H54 (cell line): Measurements from ENCODE around the gene MAK.
A peak's percentile ranks its signal among the peaks of the same experiment; 100 is the strongest.

Source experiments
- DNase-seq: peaks from one replicate; pipeline ENCODE4 v3.0.0; 2011; ENCODE audit warnings: low spot score, mixed read lengths; ENCODE audit not compliant: insufficient read length
- FAIRE-seq: peaks from 3 replicates; lab custom pipeline; 2011; peaks lifted over from hg19 to GRCh38; lab: Jason Lieb, UNC
- POLR2A ChIP-seq: IDR thresholded peaks from 2 replicates; pipeline ENCODE4 v1.6.1; 2011; ENCODE audit warnings: low read depth, mild to moderate bottlenecking, low read length

The MAK gene

DNA sequence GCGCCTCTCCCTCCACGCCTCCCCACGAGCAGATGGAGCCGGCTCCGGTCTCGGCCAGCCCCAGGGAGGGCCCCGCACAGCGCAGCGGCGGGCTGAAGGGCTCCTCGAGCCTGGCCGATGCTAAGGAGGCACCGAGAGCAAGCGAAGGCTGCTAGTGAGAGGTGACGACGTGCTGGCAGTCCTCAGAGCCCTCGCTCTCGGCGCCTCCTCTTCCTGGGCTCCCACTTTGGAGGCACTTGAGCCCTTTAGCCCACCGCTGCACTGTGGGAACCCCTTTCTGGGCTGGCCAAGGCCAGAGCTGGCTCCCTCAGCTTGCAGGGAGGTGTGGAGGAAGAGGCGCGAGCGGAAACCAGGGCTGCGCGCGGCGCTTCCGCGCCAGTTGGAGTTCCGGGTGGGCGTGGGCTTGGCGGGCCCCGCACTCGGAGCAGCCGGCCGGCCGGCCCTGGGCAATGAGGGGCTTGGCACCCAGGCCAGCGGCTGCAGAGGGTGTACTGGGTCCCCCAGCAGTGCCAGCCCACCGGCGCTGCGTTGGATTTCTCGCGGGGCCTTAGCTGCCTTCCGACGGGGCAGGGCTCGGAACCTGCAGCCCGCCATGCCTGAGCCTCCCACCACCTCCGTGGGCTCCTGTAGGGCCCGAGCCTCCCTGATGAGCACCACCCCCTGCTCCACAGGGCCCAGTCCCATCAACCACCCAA, 117.9 kb downstream of the MAK start:
- no peak for DNase-seq
- FAIRE-seq: no peak
- peak; percentile 44; the same call in 1 of the 2 replicates for TF ChIP-seq POLR2A

GRCh38 chr6:10719964-10720264, 118.4 kb downstream of the MAK start:
- TF ChIP-seq POLR2A: no peak
- no peak for DNase-seq
- no peak for FAIRE-seq

DNA sequence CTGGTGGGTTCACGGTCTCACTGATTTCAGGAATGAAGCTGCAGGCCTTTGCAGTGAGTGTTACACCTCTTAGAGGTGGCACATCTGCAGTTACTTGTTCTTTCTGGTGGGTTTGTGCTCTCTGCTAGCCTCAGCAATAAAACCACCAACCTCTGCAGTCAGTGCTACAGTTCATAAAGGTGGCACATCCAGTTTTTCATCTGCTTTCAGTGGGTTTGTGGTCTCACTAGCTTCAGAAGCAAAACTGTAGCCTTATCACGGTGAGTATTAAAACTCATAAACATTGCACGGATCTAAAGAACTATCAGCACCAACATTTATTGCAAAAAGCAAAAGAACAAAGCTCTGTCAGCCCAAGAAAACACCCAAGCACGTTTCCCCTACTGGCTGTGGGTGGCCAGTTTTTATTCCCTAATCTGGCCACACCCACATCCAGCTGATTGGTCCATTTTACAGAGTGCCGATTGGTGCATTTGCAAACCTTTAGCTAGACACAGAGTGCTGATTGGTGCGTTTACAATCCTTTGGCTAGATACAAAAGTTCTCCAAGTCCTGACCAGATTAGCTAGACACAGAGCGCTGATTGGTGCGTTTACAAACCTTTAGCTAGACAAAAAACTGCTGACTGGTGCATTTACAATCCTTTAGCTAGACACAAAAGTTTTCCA, 118.9 kb downstream of the MAK start:
- TF ChIP-seq POLR2A: no peak
- FAIRE-seq: no peak
- no peak for DNase-seq

DNA sequence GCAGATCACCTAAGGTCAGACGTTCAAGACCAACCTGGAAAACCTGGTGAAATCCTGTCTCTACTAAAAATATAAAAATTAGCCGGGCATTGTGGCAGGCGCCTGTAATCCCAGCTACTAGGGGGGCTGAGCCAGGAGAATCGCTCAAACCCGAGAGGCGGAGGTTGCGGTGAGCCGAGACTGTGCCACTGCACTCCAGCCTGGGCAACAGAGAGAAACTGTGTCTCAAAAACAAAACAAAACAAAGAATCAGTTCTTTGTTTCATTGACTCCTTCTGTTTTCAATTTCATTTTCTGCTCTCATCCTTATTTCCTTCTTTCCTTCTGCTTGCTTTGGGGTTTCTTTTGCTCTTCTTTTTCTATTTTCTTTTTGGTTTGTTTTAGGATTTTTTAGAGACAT, 124.4 kb downstream of the MAK start:
- DNase-seq (no peak), FAIRE-seq (no peak)
- no peak for TF ChIP-seq POLR2A
